Astrocyte (in vitro differentiated cells and primary cell): Measurements from ENCODE around the gene PRDM2.

ENCODE experiments used
- EZH2 ChIP-seq: IDR thresholded peaks from 2 replicates; pipeline ENCODE4 v1.6.1; 2012; ENCODE audit warnings: mild to moderate bottlenecking, low read length, inconsistent platforms; ENCODE audit not compliant: insufficient read depth
- TF ChIP-seq, protein P1 (sequence below): IDR thresholded peaks from 2 replicates; pipeline ENCODE4 v1.5.1; 2011; ENCODE audit warnings: low read depth, mild to moderate bottlenecking, inconsistent platforms, low read length, moderate library complexity; ENCODE audit not compliant: insufficient read depth

DNA sequence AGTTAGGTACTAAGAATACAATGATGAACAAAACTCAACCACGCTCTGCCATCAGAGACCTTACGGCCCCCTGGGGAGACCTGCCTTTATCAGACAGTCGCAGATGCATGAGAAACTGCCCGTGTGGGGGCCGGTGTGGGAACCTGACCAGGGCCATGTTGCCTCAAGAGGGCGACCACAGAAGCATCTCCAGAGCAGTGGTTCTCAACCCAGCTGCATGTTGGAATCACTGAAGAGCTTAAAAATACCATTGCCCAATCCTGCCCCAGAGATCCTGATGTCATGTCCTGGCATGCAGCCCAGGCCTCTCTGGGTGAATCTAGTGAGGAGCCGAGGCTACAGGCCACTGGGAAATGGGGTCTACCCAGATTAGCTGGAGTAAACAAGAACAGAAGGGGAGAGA is 108.7 kb downstream of the PRDM2 start:
- TF ChIP-seq, protein P1, sequence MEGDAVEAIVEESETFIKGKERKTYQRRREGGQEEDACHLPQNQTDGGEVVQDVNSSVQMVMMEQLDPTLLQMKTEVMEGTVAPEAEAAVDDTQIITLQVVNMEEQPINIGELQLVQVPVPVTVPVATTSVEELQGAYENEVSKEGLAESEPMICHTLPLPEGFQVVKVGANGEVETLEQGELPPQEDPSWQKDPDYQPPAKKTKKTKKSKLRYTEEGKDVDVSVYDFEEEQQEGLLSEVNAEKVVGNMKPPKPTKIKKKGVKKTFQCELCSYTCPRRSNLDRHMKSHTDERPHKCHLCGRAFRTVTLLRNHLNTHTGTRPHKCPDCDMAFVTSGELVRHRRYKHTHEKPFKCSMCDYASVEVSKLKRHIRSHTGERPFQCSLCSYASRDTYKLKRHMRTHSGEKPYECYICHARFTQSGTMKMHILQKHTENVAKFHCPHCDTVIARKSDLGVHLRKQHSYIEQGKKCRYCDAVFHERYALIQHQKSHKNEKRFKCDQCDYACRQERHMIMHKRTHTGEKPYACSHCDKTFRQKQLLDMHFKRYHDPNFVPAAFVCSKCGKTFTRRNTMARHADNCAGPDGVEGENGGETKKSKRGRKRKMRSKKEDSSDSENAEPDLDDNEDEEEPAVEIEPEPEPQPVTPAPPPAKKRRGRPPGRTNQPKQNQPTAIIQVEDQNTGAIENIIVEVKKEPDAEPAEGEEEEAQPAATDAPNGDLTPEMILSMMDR, result no peak
- no peak for TF ChIP-seq EZH2
